Measurements from ENCODE around the gene CLIC6. TPM values are rescaled to one million over a fixed set of nuclear protein-coding genes. Genes with fewer than 3 reads are reported as not detected.
A peak's percentile ranks its signal among the peaks of the same experiment; 100 is the strongest.

CLIC6 gene
- total RNA-seq: 10 to 100 TPM in 2 of 7 donors, 1 to 10 TPM in 5; 1.0 to 12.2 (median 4.1) TPM
- 1 to 10 TPM; 5.9 to 6.8 TPM for polyA plus RNA-seq
- long read RNA-seq, donor 1, partial matches to known transcripts: 5 of 12 reads
- long read RNA-seq, donor 1, other reads (novel, unspliced or antisense): 3 of 12 reads
- long read RNA-seq, donor 2, partial matches to known transcripts: 0 of 1 reads
- long read RNA-seq, donor 2, other reads (novel, unspliced or antisense): 0 of 1 reads
- long read RNA-seq, donor 3, transcript CLIC6-201 (6 exons, 3,806 nt): major isoform, 16 of 22 reads
- long read RNA-seq, donor 3, partial matches to known transcripts: 4 of 22 reads
- long read RNA-seq, donor 3, other reads (novel, unspliced or antisense): 2 of 22 reads

DNA sequence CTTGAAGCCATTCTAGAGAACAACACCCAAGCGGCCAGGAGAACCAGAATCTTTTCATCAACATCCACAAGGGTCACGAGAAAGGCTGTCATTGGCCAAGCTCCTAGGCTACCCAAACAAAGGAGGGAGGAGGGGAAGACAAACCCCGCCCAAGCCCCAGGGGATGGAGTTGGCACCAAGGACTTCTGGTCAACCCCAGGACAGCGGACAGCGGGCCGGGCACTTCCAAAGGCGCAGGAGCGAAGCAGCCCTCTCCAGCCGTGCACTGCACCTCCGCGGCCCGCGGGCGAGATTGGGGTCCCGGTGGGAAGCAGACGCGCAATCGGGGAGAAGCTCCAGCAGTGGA lies at the start of gene CLIC6:
Gene CLIC6 (plus strand): TSS at position 192 of the 346 bp plus-strand sequence. CDS start 395 bp downstream, outside the sequence.
- DNase-seq: peak in 1 of 5 donors; percentile 21
- Histone ChIP-seq H3K9me3 (no peaks in the 10 kb centered on the region), H3K4me1 (ENCODE audit: insufficient read depth) (peaks cover 1% of the 10 kb centered on the region), H3K27me3 (no peaks in the 10 kb centered on the region), H3K27ac (no peak within 1 kb of the TSS), H3K36me3 (no peaks in the 10 kb centered on the region), H3K4me3 (peak within 1 kb of the TSS; percentile 41)
- intact Hi-C loops (cut with DNase I): loop anchor here in 1 of 4 donors (10.0 kb wide), 1 partner anchor 64 kb away; no protein-coding TSS in a partner anchor
- WGBS, 3 donors: 44 to 68% (median 58%) methylated on average over 17 to 18 of the region's 18 CpGs
- TF ChIP-seq, protein P1, sequence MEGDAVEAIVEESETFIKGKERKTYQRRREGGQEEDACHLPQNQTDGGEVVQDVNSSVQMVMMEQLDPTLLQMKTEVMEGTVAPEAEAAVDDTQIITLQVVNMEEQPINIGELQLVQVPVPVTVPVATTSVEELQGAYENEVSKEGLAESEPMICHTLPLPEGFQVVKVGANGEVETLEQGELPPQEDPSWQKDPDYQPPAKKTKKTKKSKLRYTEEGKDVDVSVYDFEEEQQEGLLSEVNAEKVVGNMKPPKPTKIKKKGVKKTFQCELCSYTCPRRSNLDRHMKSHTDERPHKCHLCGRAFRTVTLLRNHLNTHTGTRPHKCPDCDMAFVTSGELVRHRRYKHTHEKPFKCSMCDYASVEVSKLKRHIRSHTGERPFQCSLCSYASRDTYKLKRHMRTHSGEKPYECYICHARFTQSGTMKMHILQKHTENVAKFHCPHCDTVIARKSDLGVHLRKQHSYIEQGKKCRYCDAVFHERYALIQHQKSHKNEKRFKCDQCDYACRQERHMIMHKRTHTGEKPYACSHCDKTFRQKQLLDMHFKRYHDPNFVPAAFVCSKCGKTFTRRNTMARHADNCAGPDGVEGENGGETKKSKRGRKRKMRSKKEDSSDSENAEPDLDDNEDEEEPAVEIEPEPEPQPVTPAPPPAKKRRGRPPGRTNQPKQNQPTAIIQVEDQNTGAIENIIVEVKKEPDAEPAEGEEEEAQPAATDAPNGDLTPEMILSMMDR (IDR thresholded peaks at IDR 0.05): no peak
- TF ChIP-seq POLR2A (IDR thresholded peaks at IDR 0.05) (no peak), EP300 (IDR thresholded peaks at IDR 0.05) (no peak)

DNA sequence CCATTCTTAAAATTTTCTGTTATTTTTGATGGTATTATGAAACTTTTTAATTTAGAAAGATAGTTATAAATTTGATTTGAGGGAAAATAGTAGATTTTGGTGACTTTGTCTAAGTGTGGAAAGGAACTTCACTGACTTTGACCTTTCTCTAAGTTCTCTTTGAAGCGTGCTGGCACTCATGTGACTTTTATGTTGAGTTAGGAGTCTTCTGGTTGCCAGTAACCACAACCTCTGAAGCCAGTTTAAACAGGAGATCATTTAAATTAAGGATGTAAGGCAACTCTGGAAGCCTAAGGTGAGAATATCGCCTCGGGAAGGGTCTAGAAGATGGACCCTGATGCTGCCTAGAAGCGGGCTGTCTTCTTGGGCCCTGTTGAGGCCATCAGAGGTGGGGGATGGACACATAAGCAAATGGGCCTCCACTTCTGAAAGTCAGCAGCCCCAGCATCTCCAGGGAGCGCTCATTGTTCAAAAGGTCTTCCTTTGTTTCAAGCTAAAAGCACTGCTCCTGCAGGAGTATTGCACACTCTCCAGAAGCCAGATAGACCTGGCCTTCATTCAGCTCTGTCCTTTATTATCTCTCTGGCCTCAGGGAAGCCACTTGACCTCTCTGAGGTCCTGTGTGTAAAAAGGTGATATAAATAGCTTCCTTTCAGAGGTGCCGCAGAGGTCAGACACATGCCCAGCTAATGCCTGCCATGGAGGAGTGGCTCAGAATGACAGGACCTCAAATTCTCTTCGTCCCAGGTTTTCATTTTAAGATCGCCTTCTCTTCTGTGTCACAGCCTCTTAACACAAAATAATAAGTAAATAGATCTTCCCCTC lies 48.7 kb upstream of the CLIC6 start:
- TF ChIP-seq POLR2A (IDR thresholded peaks at IDR 0.05) (no peak), EP300 (IDR thresholded peaks at IDR 0.05) (no peak)
- TF ChIP-seq, protein P1 (IDR thresholded peaks at IDR 0.05): no peak
- no peak for DNase-seq
- no peaks in the 10 kb centered on the region for H3K36me3 ChIP-seq
- 83 to 86% (median 86%) methylated on average over 8 of the region's 8 CpGs for WGBS, 3 donors
- no peaks in the 10 kb centered on the region for H3K9me3 ChIP-seq
- H3K27ac ChIP-seq: no peak overlapping the region
- H3K27me3 ChIP-seq: no peaks in the 10 kb centered on the region
- intact Hi-C loops (cut with DNase I): loop anchor here in 1 of 4 donors (10.0 kb wide), 1 partner anchor 705 kb away; the partner anchor contains the start of gene ATP5PO
- H3K4me1 ChIP-seq (ENCODE audit: insufficient read depth): no peaks in the 10 kb centered on the region
- no peak overlapping the region for H3K4me3 ChIP-seq

DNA sequence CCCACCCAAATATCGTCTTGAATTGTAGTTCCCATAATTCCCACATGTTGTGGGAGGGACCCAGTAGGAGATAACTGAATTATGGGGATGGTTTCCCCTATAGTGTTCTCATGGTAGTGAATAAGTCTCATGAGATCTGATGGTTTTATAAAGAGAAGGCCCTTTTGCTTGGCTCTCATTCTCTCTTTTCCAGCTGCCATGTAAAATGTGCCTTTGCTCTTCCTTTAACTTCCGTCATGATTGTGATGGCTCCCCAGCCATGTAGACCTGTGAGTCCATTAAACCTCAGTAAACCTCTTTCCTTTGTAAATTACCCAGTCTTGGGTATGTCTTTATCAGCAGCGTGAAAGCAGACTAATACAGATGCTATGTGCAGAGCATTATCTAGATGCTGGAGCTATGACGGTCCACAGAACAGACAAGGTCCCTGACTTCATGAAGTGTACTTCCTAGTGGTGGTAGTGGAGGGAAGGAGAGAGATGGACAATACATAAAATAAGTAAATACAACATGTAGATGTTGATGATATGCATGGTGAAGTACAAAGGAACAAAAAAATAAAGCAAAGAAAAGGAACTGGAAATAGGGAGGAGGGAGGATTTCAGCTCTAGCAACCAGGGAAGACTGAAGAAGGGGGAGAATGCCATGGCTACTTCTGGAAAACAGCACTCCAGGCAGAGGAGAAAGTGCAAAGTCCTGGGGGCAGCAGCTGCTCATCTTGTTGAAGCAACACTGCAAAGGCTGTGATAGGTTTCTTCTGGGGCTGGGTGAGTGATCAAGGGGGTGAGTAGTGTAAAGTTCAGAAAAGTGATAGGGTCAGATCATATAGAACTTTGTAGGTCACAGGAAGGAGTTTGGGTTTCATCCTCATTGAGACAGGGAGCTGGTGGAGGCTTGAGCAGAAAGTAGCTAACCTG lies 47.1 kb upstream of the CLIC6 start:
- intact Hi-C loops (cut with DNase I): no loop called here
- Histone ChIP-seq H3K27me3 (no peaks in the 10 kb centered on the region), H3K9me3 (no peaks in the 10 kb centered on the region), H3K4me1 (ENCODE audit: insufficient read depth) (no peaks in the 10 kb centered on the region), H3K27ac (no peak overlapping the region), H3K4me3 (no peak overlapping the region), H3K36me3 (no peaks in the 10 kb centered on the region)
- no peak for DNase-seq
- no peak for TF ChIP-seq EP300 (IDR thresholded peaks at IDR 0.05)
- TF ChIP-seq POLR2A (IDR thresholded peaks at IDR 0.05): no peak
- WGBS, 3 donors: 83 to 86% (median 83%) methylated on average over 4 of the region's 4 CpGs

DNA sequence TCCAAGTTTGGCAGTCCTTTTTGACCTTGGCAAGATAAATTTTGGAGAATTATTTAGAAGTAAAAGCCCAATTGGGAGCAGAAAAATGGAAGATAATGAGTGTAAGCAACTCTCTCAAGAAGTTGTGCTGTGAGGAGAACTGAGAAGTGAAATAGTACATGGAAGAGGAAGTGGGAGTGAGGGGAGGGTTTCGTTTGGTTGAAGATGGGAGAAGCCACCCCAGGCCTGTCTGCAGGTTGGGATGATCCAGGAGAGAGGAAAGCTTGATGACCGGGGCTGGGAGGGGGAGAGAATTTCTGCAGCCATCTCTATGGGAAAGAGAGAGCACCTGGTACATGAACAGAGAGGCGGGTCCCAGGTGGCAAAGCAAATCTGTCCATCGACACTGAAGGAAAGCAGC lies 45.3 kb upstream of the CLIC6 start:
- DNase-seq: no peak
- H3K27ac ChIP-seq: no peak overlapping the region
- H3K4me1 ChIP-seq (ENCODE audit: insufficient read depth): no peaks in the 10 kb centered on the region
- no peaks in the 10 kb centered on the region for H3K36me3 ChIP-seq
- intact Hi-C loops (cut with DNase I): no loop called here
- no peaks in the 10 kb centered on the region for H3K27me3 ChIP-seq
- no peak overlapping the region for H3K4me3 ChIP-seq
- no peaks in the 10 kb centered on the region for H3K9me3 ChIP-seq
- 70 to 77% (median 75%) methylated on average over 4 of the region's 4 CpGs for WGBS, 3 donors
- TF ChIP-seq, protein P1 (IDR thresholded peaks at IDR 0.05): no peak
- TF ChIP-seq EP300 (IDR thresholded peaks at IDR 0.05): no peak
- no peak for TF ChIP-seq POLR2A (IDR thresholded peaks at IDR 0.05)
